ENCODE results near the gene BAIAP3.

Gene BAIAP3

GRCh38 chr16:1310832-1311200 is 22.6 kb upstream of the BAIAP3 start:
- peak overlapping the region; percentile 69 for H3K4me3 ChIP-seq (ENCODE audit: low read depth, low read length)
- no peak for TF ChIP-seq CTCF (IDR thresholded peaks at IDR 0.05; ENCODE audit: borderline replicate concordance, insufficient read depth, low read depth, low read length)

GRCh38 chr16:1311212-1311737 is 22.2 kb upstream of the BAIAP3 start:
- TF ChIP-seq CTCF (IDR thresholded peaks at IDR 0.05; ENCODE audit: borderline replicate concordance, insufficient read depth, low read depth, low read length): no peak

GRCh38 chr16:1311738-1312466 is 21.5 kb upstream of the BAIAP3 start:
- H3K4me3 ChIP-seq (ENCODE audit: low read depth, low read length): peak overlapping the region; percentile 69

More at GRCh38 chr16:1311212-1311737, 22.2 kb upstream of the BAIAP3 start:
- H3K4me3 ChIP-seq (ENCODE audit: low read depth, low read length): peak overlapping the region; percentile 69

GRCh38 chr16:1312467-1312816 is 21.0 kb upstream of the BAIAP3 start:
- no peak for TF ChIP-seq CTCF (IDR thresholded peaks at IDR 0.05; ENCODE audit: borderline replicate concordance, insufficient read depth, low read depth, low read length)
- H3K4me3 ChIP-seq (ENCODE audit: low read depth, low read length): no peak overlapping the region

More at GRCh38 chr16:1311738-1312466, 21.5 kb upstream of the BAIAP3 start:
- TF ChIP-seq CTCF (IDR thresholded peaks at IDR 0.05; ENCODE audit: borderline replicate concordance, insufficient read depth, low read depth, low read length): no peak

DNA sequence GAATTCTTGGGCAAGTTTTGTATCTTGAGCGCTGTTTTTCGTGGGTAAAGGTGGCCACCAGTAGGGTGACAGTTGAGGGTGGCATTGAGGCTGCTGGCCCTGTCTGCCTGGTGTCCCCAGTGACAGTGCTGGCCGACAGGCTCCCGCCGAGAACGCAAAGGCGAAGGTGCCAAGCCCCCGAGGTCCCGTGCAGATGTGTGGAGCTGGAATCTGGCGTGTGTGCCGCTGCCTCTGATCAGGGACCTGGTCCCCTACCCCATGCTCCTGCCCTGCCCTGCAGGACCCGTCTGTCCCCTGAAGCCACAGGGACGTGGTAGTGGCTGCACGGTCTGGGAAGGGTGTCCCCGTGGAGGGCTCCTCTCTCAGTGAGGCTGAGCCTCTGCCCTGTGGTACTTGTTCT is 20.5 kb upstream of the BAIAP3 start:
- TF ChIP-seq CTCF (IDR thresholded peaks at IDR 0.05; ENCODE audit: borderline replicate concordance, insufficient read depth, low read depth, low read length): no peak

GRCh38 chr16:1313721-1314369 is 19.6 kb upstream of the BAIAP3 start:
- no peak overlapping the region for H3K4me3 ChIP-seq (ENCODE audit: low read depth, low read length)
- TF ChIP-seq CTCF (IDR thresholded peaks at IDR 0.05; ENCODE audit: borderline replicate concordance, insufficient read depth, low read depth, low read length): no peak

More for the DNA sequence above, 20.5 kb upstream of the BAIAP3 start:
- H3K4me3 ChIP-seq (ENCODE audit: low read depth, low read length): no peak overlapping the region
